Natural killer cell (primary cell): Measurements from ENCODE around the gene CYP4F8. TPM values are rescaled to one million over a fixed set of nuclear protein-coding genes. Genes with fewer than 3 reads are reported as not detected.

Source experiments
- ATAC-seq, 3 donors: fragments of 150-1000 bp in 2 of 3; fragments of 200-7000 bp in 1 of 3; cut with Tn5 transposase; 1 replicate in 1 of 3; 2 replicates in 2 of 3; pipeline ENCODE4 v1.10.0; 2021; ENCODE audit warnings: mild to moderate bottlenecking in 2 of 3, moderate library complexity in 2 of 3
- DNase-seq, 2 donors: peaks; one replicate each; pipeline versions ENCODE4 v3.0.0 to v3.0.0-alpha.2; 2013 to 2021; ENCODE audit warnings: mixed read lengths in 1 of 2
- H3K27ac ChIP-seq: one replicate; pipeline ENCODE4 v1.5.1; 2013; ENCODE audit warnings: mild to moderate bottlenecking, low read length
- H3K27me3 ChIP-seq: one replicate; pipeline ENCODE4 v1.6.1; 2013; ENCODE audit warnings: low read length; ENCODE audit not compliant: control insufficient read depth, insufficient read depth
- H3K36me3 ChIP-seq: one replicate; pipeline ENCODE4 v1.6.1; 2013; ENCODE audit warnings: low read length; ENCODE audit not compliant: control insufficient read depth, insufficient read depth
- H3K4me1 ChIP-seq: one replicate; pipeline ENCODE4 v1.6.1; 2013; ENCODE audit warnings: low read length; ENCODE audit not compliant: control insufficient read depth, insufficient read depth
- H3K4me3 ChIP-seq: one replicate; pipeline ENCODE4 v1.5.1; 2013; ENCODE audit warnings: low read length
- H3K9me3 ChIP-seq: one replicate; pipeline ENCODE4 v1.6.1; 2013; ENCODE audit warnings: low read length; ENCODE audit not compliant: control insufficient read depth, insufficient read depth
- H3K27ac Mint-ChIP-seq, 2 donors: one replicate each; pipeline ENCODE4 v1.8.0; 2022; ENCODE audit warnings: mild to moderate bottlenecking in 2 of 2, mixed read lengths in 2 of 2, moderate library complexity in 1 of 2
- H3K27me3 Mint-ChIP-seq, 2 donors: one replicate each; pipeline ENCODE4 v1.8.0; 2022; ENCODE audit warnings: low read depth in 2 of 2, mixed read lengths in 2 of 2
- H3K36me3 Mint-ChIP-seq: one replicate; pipeline ENCODE4 v1.8.0; 2022; ENCODE audit warnings: mixed read lengths
- H3K4me1 Mint-ChIP-seq, 2 donors: one replicate each; pipeline ENCODE4 v1.8.0; 2022; ENCODE audit warnings: mixed read lengths in 2 of 2
- H3K4me3 Mint-ChIP-seq: one replicate; pipeline ENCODE4 v1.8.0; 2022; ENCODE audit warnings: mild to moderate bottlenecking, moderate library complexity, mixed read lengths
- H3K9me3 Mint-ChIP-seq, 2 donors: one replicate each; pipeline ENCODE4 v1.8.0; 2022; ENCODE audit warnings: mixed read lengths in 2 of 2
- WGBS: methylation state at CpG from one replicate; pipeline ENCODE4 v1.1.7; 2013; ENCODE audit warnings: missing lambda C conversion rate; ENCODE audit not compliant: insufficient coverage; 5-methylcytosine and 5-hydroxymethylcytosine counted together
- intact Hi-C: fragments of 100-400 bp; cut with micrococcal nuclease; formaldehyde crosslinking; loops from one replicate; pipeline ENCODE4 v1.14.2; 2022
- total RNA-seq, 4 donors: library from RNA; stranded (reverse); fragments of 120-200 nt in 1 of 4; gene quantifications; one replicate each; pipeline versions ENCODE4 v1.2.3 to v1.2.4, GENCODE V29; 2013 to 2022
- TF ChIP-seq, protein P1 (sequence below): fragments of 200-600 bp; IDR thresholded peaks from one replicate; pipeline ENCODE4 v1.8.0; 2022; ENCODE audit warnings: antibody characterized with exemption

Gene CYP4F8
- total RNA-seq, 3 donors from 2014 or later (not counting 1 experiment from before 2014, with no cell fraction given): not detected

DNA sequence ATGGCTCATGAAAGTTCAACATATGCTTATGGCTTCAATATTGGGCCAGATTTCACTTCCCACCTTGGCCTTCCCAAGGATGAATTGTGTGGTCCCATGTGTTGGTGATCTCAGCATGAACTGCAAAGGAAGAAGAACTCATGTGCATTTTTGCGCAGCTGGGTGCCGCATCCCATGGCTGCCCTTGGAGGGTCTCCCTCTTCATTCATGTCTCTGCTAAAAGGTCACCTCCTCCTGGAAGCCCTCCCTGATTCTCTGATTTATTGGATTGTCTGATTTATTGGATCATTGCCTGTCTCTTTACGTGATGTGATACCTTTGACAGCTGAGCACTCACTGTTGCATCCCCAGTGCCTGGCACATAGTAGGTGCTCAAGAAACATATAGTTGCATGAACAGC is 1.7 kb upstream of the CYP4F8 start:
- ATAC-seq: no peak
- no peaks in the 10 kb centered on the region for H3K9me3 Mint-ChIP-seq
- no peak overlapping the region for H3K27ac ChIP-seq
- TF ChIP-seq, protein P1, sequence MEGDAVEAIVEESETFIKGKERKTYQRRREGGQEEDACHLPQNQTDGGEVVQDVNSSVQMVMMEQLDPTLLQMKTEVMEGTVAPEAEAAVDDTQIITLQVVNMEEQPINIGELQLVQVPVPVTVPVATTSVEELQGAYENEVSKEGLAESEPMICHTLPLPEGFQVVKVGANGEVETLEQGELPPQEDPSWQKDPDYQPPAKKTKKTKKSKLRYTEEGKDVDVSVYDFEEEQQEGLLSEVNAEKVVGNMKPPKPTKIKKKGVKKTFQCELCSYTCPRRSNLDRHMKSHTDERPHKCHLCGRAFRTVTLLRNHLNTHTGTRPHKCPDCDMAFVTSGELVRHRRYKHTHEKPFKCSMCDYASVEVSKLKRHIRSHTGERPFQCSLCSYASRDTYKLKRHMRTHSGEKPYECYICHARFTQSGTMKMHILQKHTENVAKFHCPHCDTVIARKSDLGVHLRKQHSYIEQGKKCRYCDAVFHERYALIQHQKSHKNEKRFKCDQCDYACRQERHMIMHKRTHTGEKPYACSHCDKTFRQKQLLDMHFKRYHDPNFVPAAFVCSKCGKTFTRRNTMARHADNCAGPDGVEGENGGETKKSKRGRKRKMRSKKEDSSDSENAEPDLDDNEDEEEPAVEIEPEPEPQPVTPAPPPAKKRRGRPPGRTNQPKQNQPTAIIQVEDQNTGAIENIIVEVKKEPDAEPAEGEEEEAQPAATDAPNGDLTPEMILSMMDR: no peak
- no peaks in the 10 kb centered on the region for H3K4me1 ChIP-seq
- H3K36me3 Mint-ChIP-seq: no peaks in the 10 kb centered on the region
- H3K4me3 ChIP-seq: no peak overlapping the region
- no peaks in the 10 kb centered on the region for H3K4me1 Mint-ChIP-seq
- 78% methylated on average over 3 of the region's 3 CpGs for WGBS
- H3K36me3 ChIP-seq: no peaks in the 10 kb centered on the region
- H3K4me3 Mint-ChIP-seq: no peak overlapping the region
- no peaks in the 10 kb centered on the region for H3K27me3 ChIP-seq
- H3K27ac Mint-ChIP-seq: no peak overlapping the region
- intact Hi-C loops: no loop called here
- H3K9me3 ChIP-seq: no peaks in the 10 kb centered on the region
- DNase-seq: no peak
- peaks cover 0 to 12% of the 10 kb centered on the region in 2 donors for H3K27me3 Mint-ChIP-seq

DNA sequence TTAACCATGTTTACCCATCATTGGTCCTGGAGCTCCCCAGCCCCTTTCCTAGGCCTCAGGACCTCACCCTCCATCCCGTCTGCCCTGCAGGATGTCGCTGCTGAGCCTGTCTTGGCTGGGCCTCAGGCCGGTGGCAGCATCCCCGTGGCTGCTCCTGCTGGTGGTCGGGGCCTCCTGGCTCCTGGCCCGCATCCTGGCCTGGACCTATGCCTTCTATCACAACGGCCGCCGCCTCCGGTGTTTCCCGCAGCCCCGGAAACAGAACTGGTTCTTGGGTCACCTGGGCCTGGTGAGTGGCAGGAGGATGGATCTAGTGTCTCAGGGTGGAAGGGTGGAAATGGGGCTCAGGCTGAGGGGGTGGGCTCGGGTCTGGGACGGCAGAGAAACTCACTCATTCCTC is 508 bp downstream of the CYP4F8 start:
- Histone ChIP-seq H3K9me3 (no peaks in the 10 kb centered on the region), H3K36me3 (no peaks in the 10 kb centered on the region), H3K4me1 (no peaks in the 10 kb centered on the region), H3K27ac (no peak overlapping the region), H3K4me3 (no peak overlapping the region), H3K27me3 (no peaks in the 10 kb centered on the region)
- intact Hi-C loops: no loop called here
- 69% methylated on average over 14 of the region's 14 CpGs for WGBS
- H3K36me3 Mint-ChIP-seq: no peaks in the 10 kb centered on the region
- no peaks in the 10 kb centered on the region for H3K4me1 Mint-ChIP-seq
- ATAC-seq (no peak), DNase-seq (no peak)
- peaks cover 11 to 14% of the 10 kb centered on the region in 2 donors for H3K27me3 Mint-ChIP-seq
- no peaks in the 10 kb centered on the region for H3K9me3 Mint-ChIP-seq
- TF ChIP-seq, protein P1: no peak
- no peak overlapping the region for H3K4me3 Mint-ChIP-seq
- H3K27ac Mint-ChIP-seq: no peak overlapping the region

DNA sequence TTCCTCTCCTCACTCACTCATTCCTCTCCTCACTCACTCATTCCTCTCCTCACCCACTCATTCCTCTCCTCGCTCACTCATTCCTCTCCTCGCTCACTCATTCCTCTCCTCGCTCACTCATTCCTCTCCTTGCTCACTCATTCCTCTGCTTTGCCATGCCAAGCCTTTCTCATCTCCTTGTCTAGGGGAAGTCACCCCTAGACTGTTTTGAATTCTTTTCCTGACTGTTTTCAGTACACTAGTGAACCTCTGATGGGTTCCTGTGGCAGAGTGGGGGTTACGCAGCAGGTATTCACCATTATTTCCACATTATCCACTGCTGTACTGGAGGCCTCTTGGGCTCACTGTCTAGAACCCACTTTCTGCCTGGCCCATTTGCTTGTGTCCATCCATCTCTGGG is 1.2 kb downstream of the CYP4F8 start:
- H3K4me1 ChIP-seq: no peaks in the 10 kb centered on the region
- H3K27me3 Mint-ChIP-seq: peaks cover 11 to 14% of the 10 kb centered on the region in 2 donors
- H3K27me3 ChIP-seq: no peaks in the 10 kb centered on the region
- TF ChIP-seq, protein P1: no peak
- intact Hi-C loops: no loop called here
- no peak overlapping the region for H3K4me3 ChIP-seq
- H3K4me1 Mint-ChIP-seq: no peaks in the 10 kb centered on the region
- no peak overlapping the region for H3K27ac Mint-ChIP-seq
- no peaks in the 10 kb centered on the region for H3K9me3 ChIP-seq
- no peaks in the 10 kb centered on the region for H3K36me3 ChIP-seq
- no peak for ATAC-seq
- H3K4me3 Mint-ChIP-seq: no peak overlapping the region
- no peak for DNase-seq
- H3K36me3 Mint-ChIP-seq: no peaks in the 10 kb centered on the region
- H3K27ac ChIP-seq: no peak overlapping the region
- WGBS: 90% methylated on average over 4 of the region's 4 CpGs
- no peaks in the 10 kb centered on the region for H3K9me3 Mint-ChIP-seq

DNA sequence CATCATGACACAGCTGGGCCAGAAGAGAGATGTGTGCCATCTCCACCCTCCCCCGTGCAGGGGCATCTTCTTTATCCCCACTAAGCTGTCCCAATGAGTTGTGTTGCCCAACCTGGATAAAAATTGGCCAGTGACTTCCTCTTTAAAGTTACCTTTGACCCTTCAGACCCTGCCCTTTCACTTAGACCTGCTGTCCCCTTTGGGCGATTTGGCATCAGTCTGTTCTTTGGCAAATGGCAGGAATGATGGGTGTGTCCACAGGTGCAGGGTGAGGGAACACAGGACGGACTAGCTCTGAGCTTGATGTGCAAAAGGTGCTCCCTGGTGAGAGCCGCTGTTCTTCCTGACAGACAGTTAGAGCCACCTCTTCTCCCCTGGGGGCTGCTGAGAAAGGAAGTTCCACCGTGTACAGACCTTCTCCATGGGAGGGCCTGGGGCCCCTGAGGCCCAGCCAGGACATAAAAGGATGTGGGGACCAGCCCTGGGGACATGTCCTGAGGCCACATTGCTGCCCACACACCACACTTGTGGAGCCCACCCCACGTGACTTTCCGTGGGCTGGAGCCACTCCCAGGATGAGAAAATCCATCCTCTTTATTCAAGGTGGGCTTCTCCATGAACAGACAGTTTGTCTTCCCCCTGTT is 1.7 kb downstream of the CYP4F8 start:
- DNase-seq (no peak), ATAC-seq (no peak)
- Histone ChIP-seq H3K27me3 (no peaks in the 10 kb centered on the region), H3K4me1 (no peaks in the 10 kb centered on the region), H3K27ac (no peak overlapping the region), H3K4me3 (no peak overlapping the region), H3K36me3 (no peaks in the 10 kb centered on the region), H3K9me3 (no peaks in the 10 kb centered on the region)
- Mint-ChIP-seq H3K4me3 (no peak overlapping the region), H3K9me3 (no peaks in the 10 kb centered on the region), H3K4me1 (no peaks in the 10 kb centered on the region), H3K27ac (no peak overlapping the region), H3K27me3 (peaks cover 11 to 14% of the 10 kb centered on the region in 2 donors), H3K36me3 (no peaks in the 10 kb centered on the region)
- intact Hi-C loops: no loop called here
- TF ChIP-seq, protein P1: no peak
- 60% methylated on average over 7 of the region's 7 CpGs for WGBS
